ENCODE data around the gene TAS1R3. TPM values are rescaled to one million over a fixed set of nuclear protein-coding genes. Genes with fewer than 3 reads are reported as not detected.

Gene TAS1R3
- total RNA-seq, 1 experiment from 2014 or later: 0.28 TPM

GRCh38 chr1:1335792-1336248, 4.7 kb downstream of the TAS1R3 start:
- no peak overlapping the region for H3K14ac ChIP-seq (ENCODE audit: insufficient read depth, low read length)
- no peaks in the 10 kb centered on the region for H3K4me1 Mint-ChIP-seq
- no CpG with 5 or more reads among the region's 21 CpGs for WGBS (ENCODE audit: extremely low coverage, insufficient read length, low lambda C conversion rate)
- no peak for DNase-seq
- no peak overlapping the region for H4K5ac ChIP-seq (ENCODE audit: insufficient read length, low read depth, low read length)
- no peak overlapping the region for H3K9ac ChIP-seq (ENCODE audit: extremely low read depth, insufficient read length, low read length)
- no peaks in the 10 kb centered on the region for H4K20me1 ChIP-seq (ENCODE audit: control insufficient read depth, insufficient read depth, insufficient read length)
- H3K23me2 ChIP-seq (ENCODE audit: insufficient read length, low read depth, low read length, poor library complexity, severe bottlenecking): no peaks in the 10 kb centered on the region
- no peaks in the 10 kb centered on the region for H3K27me3 ChIP-seq (ENCODE audit: insufficient read depth, low read length)
- H2BK15ac ChIP-seq (ENCODE audit: low read depth, low read length): no peak overlapping the region
- peaks cover 0 to 2% of the 10 kb centered on the region in 2 experiments; a peak in 2 of 5 replicates for H3K9me3 Mint-ChIP-seq
- no peak overlapping the region for H3K18ac ChIP-seq (ENCODE audit: insufficient read length, low read depth, low read length)
- H3K4ac ChIP-seq (ENCODE audit: low read depth, low read length): no peak overlapping the region
- no peaks in the 10 kb centered on the region for H3K79me2 ChIP-seq (ENCODE audit: insufficient read depth, low read length)
- H2AK5ac ChIP-seq (ENCODE audit: insufficient read length, low read length): no peak overlapping the region
- no peak overlapping the region for H3K27ac Mint-ChIP-seq
- no peak overlapping the region for H2BK12ac ChIP-seq (ENCODE audit: insufficient read length, low read depth, low read length)
- H2BK120ac ChIP-seq (ENCODE audit: low read depth, low read length, poor library complexity, severe bottlenecking): no peak overlapping the region
- no peaks in the 10 kb centered on the region for H3K9me3 ChIP-seq (ENCODE audit: control insufficient read depth, low read depth, low read length)
- no peaks in the 10 kb centered on the region for H3K4me1 ChIP-seq (ENCODE audit: insufficient read depth, low read length)
- H4K8ac ChIP-seq (replicated peaks; ENCODE audit: insufficient read length, low read depth, low read length): no peak overlapping the region
- H3K36me3 Mint-ChIP-seq (ENCODE audit: insufficient read depth in 1 of 3, low read depth in 3 of 3): peaks cover 8 to 25% (median 17%) of the 10 kb centered on the region in 3 experiments; a peak in 6 of 7 replicates
- H2AFZ ChIP-seq (ENCODE audit: low read length): no peak overlapping the region
- H2BK20ac ChIP-seq (ENCODE audit: low read depth, low read length, poor library complexity, severe bottlenecking): no peak overlapping the region
- no peak overlapping the region for H3K23ac ChIP-seq (ENCODE audit: insufficient read length, low read depth, low read length)
- no peak overlapping the region for H4K91ac ChIP-seq (ENCODE audit: insufficient read length, low read depth, low read length)
- no peaks in the 10 kb centered on the region for H3K27me3 Mint-ChIP-seq (ENCODE audit: low read depth)
- H3K56ac ChIP-seq (ENCODE audit: insufficient read length, low read depth, low read length): no peak overlapping the region
- H3K4me2 ChIP-seq (ENCODE audit: insufficient read depth, insufficient read length, low read length): no peak overlapping the region
- H3T11ph ChIP-seq (ENCODE audit: low read length): no peak overlapping the region
- H3K4me3 Mint-ChIP-seq: no peak overlapping the region
- H3K27ac ChIP-seq (ENCODE audit: insufficient read length, low read depth, low read length): no peak overlapping the region
- H2BK5ac ChIP-seq (ENCODE audit: insufficient read length, low read length): no peak overlapping the region
- no peak for TF ChIP-seq CTCF (conservative IDR thresholded peaks at IDR 0.05)
- no peaks in the 10 kb centered on the region for H3K79me1 ChIP-seq (ENCODE audit: insufficient read depth, low read depth, low read length, poor library complexity, severe bottlenecking)
